IPS DF 19.7 (cell line): ENCODE data around the gene TSHZ1.

ENCODE experiments used
- DNase-seq: peaks from one replicate; pipeline ENCODE4 v3.0.0-alpha.2; 2013; ENCODE audit warnings: low read depth, low spot score

Gene TSHZ1

DNA sequence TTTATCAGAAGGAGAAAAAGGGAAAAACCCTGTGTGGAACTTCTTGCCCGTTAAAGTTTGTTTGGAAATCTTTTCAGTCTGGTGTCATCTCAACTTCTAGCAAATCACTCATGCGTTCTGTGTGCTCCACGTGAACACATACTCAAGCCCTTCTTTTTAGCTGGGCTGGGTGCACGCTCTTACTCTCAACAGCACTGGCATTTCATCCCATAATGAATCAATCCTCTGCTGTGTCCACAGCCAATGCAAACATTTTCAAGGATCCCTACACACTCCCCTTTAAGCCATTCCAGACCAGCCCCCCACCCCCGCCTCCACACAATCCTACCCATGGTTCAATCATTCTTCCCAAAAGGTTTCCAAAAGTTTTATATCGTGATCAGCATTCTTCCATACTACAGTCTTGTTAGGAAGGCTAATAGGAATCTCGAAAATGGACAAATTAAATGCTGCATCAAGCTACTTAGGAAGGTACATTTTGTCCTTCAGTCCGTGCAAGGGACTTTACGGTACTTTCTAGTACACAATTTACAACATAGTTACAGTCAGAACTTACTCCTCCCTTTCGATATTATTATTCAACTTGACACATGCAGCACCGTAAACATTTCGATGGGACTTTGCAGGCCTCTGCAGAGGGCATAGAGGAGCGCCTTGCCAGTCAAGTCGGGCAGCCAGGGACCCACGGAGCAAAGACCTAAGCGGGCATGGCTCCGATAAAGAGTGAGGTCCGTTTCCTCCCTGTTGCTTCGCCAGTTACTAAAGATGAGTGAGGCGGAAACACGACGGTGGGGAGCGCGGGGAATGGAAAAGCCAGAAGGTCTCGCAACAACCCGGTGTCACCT is 3.1 kb upstream of the TSHZ1 start:
- no peak for DNase-seq

DNA sequence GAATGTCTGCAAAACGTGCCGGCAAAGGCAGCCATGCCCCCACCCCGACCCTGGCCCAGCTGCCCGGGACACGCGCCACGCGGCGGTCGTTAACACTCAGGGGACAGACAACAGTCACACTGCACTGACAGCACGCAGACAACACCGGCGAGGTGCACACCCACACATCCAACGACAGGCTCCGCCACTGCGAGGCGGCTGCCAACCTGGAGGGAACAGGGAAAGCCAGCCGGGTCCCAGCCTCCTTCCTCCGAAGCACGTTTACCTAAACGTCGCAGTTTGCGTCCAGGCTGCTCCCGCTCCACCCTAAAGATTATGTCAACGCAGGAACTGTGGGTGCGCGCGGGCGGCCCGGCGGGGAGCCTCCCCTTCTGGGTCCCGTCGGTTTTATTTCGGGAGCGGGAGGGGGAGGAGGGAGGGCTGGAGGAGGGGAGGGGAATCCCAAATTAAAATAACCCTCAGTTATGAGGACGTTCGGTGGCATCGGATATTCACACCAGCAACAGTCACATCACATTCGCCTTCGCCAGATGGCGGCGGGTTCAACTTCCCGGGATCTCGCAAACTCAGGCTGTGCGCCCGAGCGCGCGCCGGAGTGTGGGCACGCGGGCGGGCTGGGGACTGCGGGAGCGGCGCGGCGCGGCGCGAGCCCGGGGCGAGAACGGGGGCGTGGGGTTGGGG is 2.3 kb upstream of the TSHZ1 start:
- DNase-seq, result no peak

DNA sequence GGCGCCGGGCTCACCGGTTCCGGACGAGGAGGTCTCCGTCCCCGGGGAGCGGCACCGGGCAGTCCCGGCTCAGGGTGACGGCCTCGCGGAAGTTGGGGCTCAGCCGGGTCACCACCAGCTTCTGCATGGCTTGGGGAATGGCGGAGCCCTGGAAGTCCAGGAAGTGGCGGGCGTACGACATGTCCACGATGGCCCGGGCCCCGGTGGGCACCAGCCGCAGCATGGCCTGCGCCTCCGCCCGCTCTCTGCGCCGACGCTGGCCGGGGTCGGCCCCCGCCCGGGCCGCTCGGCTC is 1.8 kb upstream of the TSHZ1 start:
- no peak for DNase-seq

DNA sequence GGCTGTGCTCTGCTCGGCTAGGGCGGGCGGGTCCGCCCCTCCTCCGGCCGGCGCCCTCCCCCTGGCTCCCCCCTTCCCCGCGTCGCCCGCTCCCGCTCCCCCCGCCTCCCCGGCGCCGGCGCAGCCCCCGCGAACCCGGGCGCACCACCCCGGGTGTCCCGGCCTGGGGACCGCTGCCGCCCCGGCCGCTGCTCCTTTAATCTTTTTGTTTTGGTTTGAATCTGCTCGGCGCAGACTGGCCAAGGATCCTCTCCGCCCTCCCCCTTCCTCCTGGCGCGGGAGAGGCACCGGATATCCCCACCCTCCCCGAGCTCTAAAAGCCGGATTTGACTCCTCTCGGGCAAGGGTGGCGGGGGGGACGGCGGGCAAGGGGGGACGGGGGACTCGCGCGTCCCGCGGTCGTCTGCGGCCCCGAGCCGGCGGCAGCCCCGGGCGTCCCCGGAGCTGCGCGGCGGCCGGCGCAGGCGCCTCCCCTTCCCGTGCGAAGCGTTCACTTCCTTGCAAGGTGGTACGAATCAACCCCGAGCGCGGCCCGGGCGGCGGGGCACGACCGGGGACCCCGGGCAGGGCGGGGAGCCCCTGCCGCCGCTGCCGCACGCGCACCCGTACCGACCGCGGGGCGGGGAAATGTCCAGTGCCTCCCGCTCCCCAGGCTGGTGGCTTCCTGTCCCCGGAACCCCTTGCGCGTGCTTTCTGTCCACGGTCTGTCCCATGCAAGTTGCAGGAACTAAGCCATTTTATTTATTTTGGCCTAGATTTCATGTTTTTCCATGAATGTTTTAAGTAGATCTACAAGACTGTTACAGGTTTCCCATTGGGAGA is 1.3 kb upstream of the TSHZ1 start, which contains the start of gene PTGR3:
Gene PTGR3 (minus strand): TSS at position 11 of the 822 bp plus-strand sequence. CDS start 81 bp downstream, outside the sequence.
- DNase-seq, result no peak

DNA sequence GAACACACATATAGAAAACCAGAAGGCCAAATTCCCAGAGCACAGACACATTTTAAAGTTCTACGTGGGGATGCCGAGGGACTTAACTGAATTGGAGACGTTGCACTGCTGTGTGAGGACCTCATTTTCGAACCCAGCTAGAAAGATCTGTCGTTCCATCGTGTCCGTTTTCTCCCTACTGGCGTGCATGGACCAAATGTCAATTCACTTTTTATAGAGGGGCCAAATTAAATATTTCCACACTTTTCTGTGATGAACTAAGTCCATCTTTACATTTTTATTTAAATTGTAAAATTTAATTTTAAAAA is 692 bp upstream of the TSHZ1 start:
- no peak for DNase-seq

DNA sequence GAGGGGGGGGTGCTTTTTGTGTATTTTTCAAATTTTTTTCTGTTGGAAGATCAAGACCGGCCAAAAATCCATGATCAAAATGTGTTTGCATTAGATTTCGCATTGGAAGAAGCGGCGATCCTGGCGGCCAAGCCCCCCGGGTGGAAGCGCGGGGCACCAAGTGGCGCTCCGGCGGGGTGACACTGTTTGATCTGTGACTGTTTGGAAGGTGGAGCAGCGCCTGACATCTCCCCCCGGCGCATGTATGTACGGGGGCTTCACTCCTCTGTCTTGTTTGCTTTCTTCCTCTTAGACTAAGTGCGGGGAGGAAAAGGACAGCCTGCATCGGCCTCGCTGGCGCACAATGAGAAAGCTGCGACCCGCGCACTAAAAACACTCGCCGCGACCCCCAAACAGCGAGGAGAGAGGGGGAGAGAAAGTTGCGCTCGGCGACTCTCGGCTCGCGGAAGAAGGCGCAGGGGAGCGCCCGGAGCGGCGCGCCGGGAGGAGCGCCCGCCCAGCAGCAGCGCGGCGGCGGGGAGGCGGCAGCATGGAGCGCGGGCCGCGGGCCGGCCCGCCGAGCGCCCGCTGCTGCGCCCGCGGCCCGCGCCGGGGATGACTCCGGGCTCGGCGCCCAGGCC is 515 bp downstream of the TSHZ1 start:
- DNase-seq, result no peak

DNA sequence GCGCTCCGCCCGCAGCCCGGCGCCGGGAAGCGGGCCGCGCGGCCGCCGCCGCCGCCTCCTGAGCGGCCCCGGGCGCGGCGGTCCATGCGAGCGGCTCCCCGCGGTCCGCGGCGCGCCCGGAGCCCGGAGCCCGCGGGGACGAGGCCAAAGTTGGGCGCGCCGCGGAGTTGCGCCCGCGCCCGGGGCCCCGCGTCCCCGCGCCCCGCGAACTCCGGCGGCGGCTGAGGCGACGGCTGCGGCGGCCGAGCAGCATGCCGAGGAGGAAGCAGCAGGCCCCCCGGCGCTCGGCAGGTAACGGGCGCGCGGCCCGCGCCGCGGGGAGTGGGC is 992 bp downstream of the TSHZ1 start:
- DNase-seq, result no peak

DNA sequence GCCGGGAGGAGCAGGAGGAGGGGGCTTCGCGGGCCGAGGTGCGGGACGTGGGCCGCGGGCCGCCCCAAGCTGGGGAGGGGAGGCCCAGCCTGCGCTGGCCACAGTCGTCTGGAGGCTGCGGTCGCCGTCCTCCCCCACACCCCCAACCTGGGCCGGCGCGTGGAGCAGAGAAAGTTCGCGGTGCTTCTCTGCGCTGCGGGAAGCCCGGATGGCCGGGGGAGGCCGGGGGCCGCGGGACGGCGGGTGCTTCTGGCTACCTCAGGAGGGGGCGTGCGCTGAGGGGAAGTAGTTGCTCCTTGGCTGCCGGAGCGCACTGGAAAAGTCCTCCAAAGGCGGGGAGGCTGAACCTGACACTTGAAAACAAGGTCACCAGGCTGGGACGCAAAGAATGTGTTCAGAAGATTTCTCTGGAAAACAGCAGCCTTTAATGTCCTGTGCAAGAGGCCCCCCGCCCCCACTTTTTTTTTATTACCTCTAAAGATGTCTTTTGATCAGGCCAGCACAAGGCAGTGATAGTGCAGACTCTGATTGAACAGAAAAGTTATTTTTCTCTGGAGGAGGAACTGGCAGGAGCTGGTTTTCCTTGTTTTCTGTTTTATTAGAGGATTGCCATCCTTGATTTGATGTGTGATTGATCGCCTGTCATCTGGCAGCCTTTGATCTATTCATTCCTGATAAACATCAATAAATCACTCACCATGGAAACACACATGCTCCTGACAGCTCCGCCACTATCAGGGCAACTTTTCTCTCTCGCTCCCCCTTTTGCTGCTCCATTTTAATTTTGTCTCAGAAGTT is 1.6 kb downstream of the TSHZ1 start:
- DNase-seq, result no peak

DNA sequence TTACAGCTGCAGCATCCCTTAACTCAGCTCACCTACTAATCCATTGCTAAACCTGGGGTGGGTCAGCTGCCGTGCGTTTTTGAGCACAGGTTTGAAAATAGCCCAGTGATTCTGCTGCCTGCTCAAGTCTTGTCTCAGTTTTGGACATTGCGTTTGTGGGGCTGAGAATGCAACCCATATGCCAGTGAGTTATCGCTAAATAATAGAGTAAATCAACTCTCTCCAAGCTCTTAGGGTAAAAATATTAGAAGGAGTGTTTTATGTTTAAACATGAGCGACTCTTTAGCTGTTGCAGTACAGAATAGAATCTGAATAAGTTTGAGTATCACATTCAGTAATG is 2.1 kb downstream of the TSHZ1 start:
- DNase-seq, result no peak

DNA sequence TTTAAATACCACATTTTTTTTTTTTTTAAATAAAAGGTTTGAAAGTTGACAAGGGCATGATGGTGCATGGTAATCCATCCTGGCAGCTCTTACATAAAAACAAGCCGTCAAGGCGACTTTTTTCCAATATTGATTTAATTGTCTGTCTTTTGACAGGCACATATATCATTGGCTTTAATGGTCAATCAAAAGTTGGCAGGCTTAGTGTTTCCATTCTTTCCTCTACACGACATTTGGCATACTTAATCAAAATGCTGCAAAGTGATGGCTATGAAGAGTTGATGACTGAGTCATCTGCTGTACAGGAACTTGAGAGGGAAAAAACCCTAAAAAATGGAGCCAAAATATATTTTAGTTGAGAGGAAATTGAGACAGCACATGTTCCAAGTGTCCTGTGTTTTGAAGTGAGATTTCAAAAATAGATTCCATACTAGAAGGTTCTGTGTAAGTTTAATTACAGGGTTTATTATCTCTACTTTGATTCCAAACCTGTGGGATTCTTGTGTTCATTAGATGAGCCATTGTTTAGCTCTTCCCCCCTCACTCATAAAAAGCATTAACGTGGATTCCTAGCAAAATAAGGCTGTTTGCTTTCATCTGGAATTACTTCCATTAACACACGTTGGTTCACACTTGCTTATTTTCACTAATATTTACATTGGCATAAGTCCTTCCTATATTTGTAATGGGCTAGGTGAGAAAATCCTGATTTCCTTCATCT is 3.2 kb downstream of the TSHZ1 start:
- DNase-seq, result no peak

DNA sequence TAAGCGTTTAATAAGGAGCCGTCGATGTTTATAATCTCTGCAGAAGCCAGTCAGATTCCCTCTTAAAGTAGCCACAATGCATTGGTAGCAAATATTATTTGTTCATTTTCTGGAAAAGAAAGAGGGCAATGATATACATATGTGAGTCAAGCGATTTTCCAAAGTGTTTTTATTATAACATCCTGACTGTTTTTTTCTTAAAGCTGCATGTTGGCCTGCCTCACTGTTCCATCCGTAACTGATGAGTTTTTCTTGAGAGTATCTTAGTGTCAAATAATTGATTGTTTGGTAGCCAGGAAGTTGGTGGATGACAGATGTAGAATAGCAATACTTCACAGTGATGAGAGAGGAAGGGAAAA is 3.7 kb downstream of the TSHZ1 start:
- DNase-seq, result no peak

DNA sequence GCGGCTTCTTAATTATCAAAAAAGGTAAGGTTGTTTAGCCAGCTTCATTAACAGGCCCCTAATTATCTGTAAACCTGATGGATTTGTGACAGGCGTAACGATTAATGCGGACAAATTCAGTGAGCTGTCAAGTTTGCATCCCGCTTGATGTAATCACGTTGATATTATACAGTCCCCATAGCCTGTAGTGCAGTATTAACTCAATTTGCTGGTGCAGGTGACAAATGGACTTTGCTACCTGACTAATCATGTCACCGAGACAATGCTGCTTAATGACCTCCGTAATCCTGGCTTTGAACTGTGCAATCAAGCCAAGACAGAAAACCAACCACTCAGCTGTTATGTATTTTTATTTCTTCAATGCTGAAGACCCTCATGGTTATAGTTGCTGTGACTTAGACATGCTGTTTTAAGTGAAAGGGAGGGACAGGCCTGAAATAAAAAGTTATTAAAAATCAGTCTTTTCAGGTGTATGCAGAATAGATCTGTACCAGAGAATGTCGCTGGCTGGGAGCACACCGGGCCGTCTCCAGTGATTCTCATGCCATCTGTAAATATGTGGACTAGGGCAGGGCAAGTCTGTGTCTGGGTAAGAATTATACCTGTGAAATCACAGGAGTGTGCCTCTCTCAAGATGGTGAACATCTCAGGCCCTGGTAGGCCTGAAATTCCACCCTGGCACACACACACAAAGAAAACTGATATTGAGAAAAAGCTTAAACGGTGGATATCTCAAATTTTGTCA is 4.3 kb downstream of the TSHZ1 start:
- DNase-seq, result no peak

DNA sequence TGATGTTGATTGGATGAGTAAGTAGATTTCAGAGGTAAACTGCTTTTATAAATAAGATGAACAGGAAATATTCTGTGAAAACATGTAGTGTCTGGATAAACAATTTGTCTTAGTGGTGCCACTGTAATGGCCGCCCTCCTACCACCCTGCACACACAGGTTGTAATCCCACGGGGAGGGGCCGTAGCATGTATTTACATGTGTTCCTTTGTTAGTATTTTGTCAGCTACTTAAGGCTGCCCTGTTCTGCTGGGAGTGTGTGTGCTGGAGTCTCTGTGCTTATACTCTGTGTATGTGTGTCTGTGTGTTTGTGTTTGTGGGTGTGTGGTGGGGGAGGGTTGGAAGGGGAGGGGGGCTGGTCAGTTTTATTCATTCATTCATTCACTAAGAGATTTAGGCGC is 5.1 kb downstream of the TSHZ1 start:
- DNase-seq, result no peak

DNA sequence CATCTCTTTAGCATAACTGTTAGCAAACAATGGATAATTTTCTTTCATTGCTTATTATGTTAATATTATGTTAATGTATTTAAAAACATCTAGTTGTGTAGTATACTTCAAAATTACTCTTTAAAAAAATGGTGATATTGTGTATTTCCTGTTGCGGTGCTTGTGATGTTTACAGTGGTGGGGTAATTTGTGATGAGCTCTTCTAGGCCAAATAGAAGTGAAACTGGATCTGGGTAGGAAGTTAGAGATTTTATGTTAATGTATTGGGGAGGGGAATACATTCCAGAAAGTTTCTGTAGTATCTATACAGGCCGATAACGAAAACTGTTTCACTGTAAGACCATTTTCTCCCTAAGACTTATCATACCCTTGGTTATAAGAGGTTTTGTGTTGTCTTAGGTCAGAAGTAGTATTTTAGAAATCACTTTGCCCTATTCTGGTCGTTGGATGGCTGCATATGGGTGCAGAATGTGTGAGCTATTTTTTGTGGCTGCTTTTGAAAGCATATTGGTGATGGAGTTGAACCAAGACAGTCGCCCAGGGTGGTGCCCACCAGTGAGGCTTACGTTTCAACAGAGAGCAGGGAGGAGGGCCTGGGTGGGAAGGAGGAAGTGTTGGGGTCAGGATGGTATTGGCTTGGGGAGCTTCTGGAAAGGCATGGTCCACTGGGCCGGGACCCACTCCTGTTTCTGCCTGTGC is 5.8 kb downstream of the TSHZ1 start:
- no peak for DNase-seq

DNA sequence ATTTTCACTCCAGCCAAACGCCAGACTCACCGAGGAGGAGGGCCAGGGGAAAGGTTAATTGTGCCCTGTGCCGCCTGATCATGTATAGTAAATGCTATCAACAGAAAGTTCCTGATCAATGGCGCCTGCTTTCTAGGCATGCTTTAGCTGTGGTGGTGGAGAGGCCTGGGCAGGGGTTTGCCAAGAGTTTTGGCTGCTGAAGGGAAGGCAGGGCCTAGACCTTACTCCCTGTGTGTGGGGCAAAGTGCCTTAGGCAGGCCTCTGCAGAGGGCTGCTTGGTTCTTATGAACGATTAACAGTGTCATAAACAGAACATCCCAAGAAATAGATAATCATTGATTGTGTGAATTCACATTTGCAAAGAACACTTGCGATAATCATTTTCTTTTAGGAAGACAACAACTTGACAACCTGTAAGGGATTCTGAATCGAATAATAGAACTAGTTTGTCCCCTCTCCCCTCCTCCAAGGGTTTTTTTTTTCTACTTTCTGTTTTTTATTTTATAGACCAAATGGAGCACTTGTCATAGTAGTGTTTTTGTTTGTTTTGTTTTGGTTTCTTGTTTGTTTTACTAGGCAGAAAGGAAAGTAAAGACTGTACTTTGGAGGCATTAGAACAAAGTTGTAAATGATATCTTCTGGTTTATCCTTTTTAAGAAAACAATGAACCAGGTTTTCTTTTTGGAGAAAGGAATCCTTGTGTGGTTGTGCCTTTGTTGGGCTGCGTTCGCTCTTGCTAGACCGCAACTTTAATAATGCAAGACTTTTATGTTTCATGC is 6.5 kb downstream of the TSHZ1 start:
- no peak for DNase-seq

DNA sequence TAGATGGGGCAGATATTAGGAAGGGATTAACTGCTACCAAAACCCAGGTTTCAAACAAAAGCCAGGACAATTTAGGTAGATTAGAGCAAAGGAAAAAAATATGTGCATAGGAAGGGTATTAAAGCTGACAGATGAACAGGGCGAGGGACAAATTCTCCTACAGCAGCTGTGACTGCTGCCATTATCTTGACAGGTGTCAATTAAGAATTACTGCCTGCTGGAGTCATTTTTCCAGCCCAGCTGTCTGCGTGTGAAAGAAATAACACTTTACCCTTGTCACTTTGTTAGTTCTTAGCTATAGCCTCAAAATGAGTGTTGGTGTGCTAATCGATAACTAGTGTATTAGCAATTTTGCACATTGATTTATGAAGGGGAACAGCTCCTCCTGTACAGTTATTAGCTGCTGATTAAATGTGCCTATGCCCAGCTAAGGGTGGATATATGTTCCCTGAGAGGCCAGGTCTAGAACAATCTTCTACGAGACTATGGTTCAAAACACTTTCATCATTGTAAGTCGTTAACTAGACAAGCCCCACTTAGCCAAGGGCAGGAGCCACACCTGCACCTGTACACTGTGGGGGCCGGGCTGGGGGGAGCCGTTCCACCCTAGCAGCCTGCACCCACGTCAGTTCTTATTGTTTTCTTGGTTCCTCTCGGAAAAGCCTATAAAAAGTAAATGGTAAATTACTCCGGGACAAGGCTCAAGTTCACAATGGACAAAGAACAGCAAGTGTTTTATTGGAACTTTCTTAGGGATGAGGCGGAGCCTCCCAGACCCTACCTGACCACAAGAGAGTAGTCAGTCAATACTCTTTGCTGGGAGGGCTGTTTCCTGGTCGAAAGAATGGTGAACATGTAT is 7.7 kb downstream of the TSHZ1 start:
- no peak for DNase-seq

DNA sequence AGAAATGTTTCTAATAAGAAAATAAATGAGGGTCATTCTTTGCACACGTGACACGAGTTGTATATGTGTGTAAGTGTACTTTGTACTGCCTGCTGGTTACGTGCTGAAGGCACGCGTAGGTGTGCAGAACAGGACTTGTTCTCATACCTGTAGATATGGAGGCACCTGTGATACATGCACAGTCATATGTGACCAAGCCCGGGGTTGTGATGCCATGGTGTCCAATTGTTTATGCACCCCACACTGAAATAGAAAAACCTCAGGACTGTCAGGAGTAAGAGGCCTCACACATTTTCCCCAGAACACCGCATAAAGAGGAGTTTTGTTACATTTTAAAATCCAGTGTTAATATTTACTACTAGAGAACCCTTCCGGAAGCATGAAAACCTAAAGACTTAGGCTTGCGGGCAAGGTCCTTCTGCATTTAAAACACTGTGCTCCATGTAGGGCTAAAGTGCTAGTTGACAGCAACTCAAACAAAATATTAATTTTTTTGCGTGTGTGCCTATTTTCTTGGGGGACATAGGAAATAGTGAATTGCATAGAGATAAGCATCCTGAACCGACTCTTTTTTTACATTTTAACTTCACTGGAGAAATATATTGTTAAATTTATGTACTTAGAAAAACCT is 9.3 kb downstream of the TSHZ1 start:
- DNase-seq, result no peak
